ENCODE measurements around the gene BLVRB. TPM values are rescaled to one million over a fixed set of nuclear protein-coding genes. Genes with fewer than 3 reads are reported as not detected.

Gene BLVRB
- total and polyA plus RNA-seq, 2 of the 8 experiments (the other 6 are each of a cell fraction or from before 2014, with no cell fraction given): 28.7 to 182 TPM

DNA sequence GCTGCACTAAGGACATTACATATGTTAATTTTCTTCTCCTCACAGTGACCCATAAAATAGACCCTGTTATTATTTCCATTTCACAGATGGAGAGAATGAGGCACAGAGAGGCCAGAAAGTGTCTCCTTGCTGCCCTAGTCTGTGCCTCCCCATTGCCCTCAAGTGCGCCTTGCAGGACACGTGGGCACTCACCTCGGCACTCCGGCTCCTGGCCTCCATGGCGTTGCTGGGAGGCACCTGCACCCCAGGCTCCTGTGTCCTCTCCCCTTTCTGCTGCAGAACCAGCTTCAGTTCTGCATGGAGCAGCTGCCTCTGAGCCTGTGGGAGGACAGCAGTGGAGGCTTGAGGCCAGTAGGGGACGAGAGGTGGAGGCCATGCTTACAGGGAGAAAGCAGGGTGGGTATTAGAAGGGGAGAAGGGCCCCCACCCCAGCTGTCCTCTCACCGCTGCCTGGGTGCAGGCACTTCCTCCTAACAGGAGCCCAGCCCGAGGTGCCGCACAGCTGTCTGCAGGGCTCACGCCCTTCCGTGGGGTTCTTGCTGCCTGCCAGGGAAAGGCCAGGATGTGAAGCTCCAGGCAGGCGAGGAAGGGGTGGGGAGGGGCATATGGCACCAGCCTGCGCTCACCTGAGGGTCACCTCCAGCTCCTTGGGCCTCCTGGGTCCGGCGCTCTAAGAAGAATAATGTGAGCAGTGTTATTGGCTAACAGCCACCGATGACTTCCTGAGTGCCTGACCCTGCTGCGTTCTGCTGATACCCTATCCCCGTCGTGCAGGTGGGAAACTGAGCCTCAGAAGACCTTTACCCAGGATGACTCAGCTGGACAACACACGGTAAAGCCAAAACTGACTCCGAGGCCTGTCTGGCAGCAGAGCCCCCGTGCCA lies 57.6 kb downstream of the BLVRB start:
- H2BK5ac ChIP-seq (ENCODE audit: low read depth, low read length): peak overlapping the region; percentile 21; the same call in 1 of the 2 replicates
- H3K9me3 ChIP-seq (ENCODE audit: insufficient read depth in 2 of 2, low read depth in 1 of 2, low read length in 1 of 2): no peaks in the 10 kb centered on the region
- H4K5ac ChIP-seq (ENCODE audit: insufficient read length, low read depth, low read length): no peak overlapping the region
- no peak overlapping the region for H4K91ac ChIP-seq (replicated peaks; ENCODE audit: insufficient read length, low read length)
- no peak overlapping the region for H3K14ac ChIP-seq (ENCODE audit: insufficient read length)
- no peak overlapping the region for H3K4me3 ChIP-seq (ENCODE audit: extremely low read depth in 1 of 4, insufficient read depth in 2 of 4, low read depth in 3 of 4, low read length in 4 of 4)
- DNase-seq (ENCODE audit: low read depth in 1 of 2, low spot score in 2 of 2) (no peak), FAIRE-seq (no peak)
- H3K27ac ChIP-seq (ENCODE audit: low read depth, low read length): 0 out of 2 replicates have a peak overlapping the region, but pooled peaks have one; percentile 19
- no peaks in the 10 kb centered on the region for H3K36me3 ChIP-seq (ENCODE audit: control insufficient read depth in 2 of 4, insufficient read depth in 4 of 4, low read length in 3 of 4)
- CTCF ChIA-PET (ENCODE audit: partially characterized antibody): interaction anchor here (0.6 to 5.1 kb wide), 5 partner anchors 12 to 755 kb away, joined by 3 to 41 read pairs (median 5); no protein-coding TSS in a partner anchor
- no peak overlapping the region for H2BK12ac ChIP-seq (ENCODE audit: low read depth, low read length)
- peaks cover 7% of the 10 kb centered on the region; the same call in 1 of the 2 replicates for H3K23me2 ChIP-seq (ENCODE audit: low read depth, low read length)
- no peak overlapping the region for H3K4ac ChIP-seq (replicated peaks; ENCODE audit: insufficient read length, low read depth, low read length)
- no peak overlapping the region for H3K23ac ChIP-seq (ENCODE audit: insufficient read length)
- no peaks in the 10 kb centered on the region for H3K79me2 ChIP-seq (ENCODE audit: control insufficient read depth in 1 of 2, insufficient read depth in 2 of 2, low read length in 2 of 2)
- H2BK20ac ChIP-seq (ENCODE audit: low read length): 0 out of 2 replicates have a peak overlapping the region, but pooled peaks have one; percentile 80
- no peak overlapping the region for H2BK120ac ChIP-seq (replicated peaks; ENCODE audit: low read depth, low read length)
- H3K4me2 ChIP-seq (ENCODE audit: insufficient read depth in 1 of 2, low read depth in 2 of 2, low read length in 2 of 2): no peak overlapping the region
- no peak overlapping the region for H2AK5ac ChIP-seq (ENCODE audit: low read depth, low read length)
- 87% methylated on average over 22 of the region's 22 CpGs; no CpG with 5 or more reads in 1 of the 2 experiments for WGBS, 2 experiments (ENCODE audit: extremely low coverage in 1 of 2, insufficient coverage in 1 of 2, insufficient read length in 1 of 2, insufficient replicate concordance in 2 of 2, low coverage in 1 of 2, low lambda C conversion rate in 2 of 2, missing lambda C conversion rate in 1 of 2)
- no peak overlapping the region; the same call in 1 of the 2 replicates for H3K18ac ChIP-seq (ENCODE audit: extremely low read depth, low read length)
- no peak overlapping the region; the same call in 1 of the 2 replicates for H4K8ac ChIP-seq (ENCODE audit: extremely low read depth, insufficient read depth, low read length)
- H3K56ac ChIP-seq (replicated peaks; ENCODE audit: insufficient read length, low read depth, low read length): no peak overlapping the region
- no peak overlapping the region for H3K9ac ChIP-seq (replicated peaks in 1 of 4; ENCODE audit: extremely low read depth in 1 of 4, low read depth in 3 of 4, low read length in 3 of 4)
- H3K27me3 ChIP-seq (replicated peaks in 1 of 4; ENCODE audit: control insufficient read depth in 3 of 4, extremely low read depth in 1 of 4, insufficient read depth in 3 of 4, low read length in 3 of 4): no peaks in the 10 kb centered on the region
- H3K79me1 ChIP-seq (ENCODE audit: low read depth, low read length): no peaks in the 10 kb centered on the region
- peaks cover 5 to 13% (median 8%) of the 10 kb centered on the region in 4 experiments; a peak in 6 of 7 replicates for H3K4me1 ChIP-seq (replicated peaks in 1 of 4; ENCODE audit: control insufficient read depth in 3 of 4, insufficient read depth in 4 of 4, low read length in 3 of 4)
- TF ChIP-seq YY1 (IDR thresholded peaks at IDR 0.05; ENCODE audit: low read depth, low read length): no peak
- TF ChIP-seq SP2 (IDR thresholded peaks at IDR 0.05; ENCODE audit: low read length): no peak
- TF ChIP-seq TBP (IDR thresholded peaks at IDR 0.05; ENCODE audit: low read depth, low read length): no peak
- TF ChIP-seq KDM5A (IDR thresholded peaks at IDR 0.05; ENCODE audit: low read length): no peak
- no peak for TF ChIP-seq TEAD4 (IDR thresholded peaks at IDR 0.05; ENCODE audit: low read depth, low read length)
- no peak for TF ChIP-seq JUND (IDR thresholded peaks at IDR 0.05; ENCODE audit: low read length)
- TF ChIP-seq NRF1 (IDR thresholded peaks at IDR 0.05; ENCODE audit: low read depth, low read length): no peak
- no peak for TF ChIP-seq RBBP5 (IDR thresholded peaks at IDR 0.05; ENCODE audit: borderline replicate concordance, low read depth, low read length)
- no peak for TF ChIP-seq EZH2 (IDR thresholded peaks at IDR 0.05; ENCODE audit: low read depth, low read length, severe bottlenecking)
- TF ChIP-seq ASH2L (IDR thresholded peaks at IDR 0.05; ENCODE audit: low read length): no peak
- no peak for TF ChIP-seq POLR2A (IDR thresholded peaks at IDR 0.05; ENCODE audit: control extremely low read depth in 1 of 2, low read depth in 2 of 2, low read length in 2 of 2)
- TF ChIP-seq SAP30 (IDR thresholded peaks at IDR 0.05; ENCODE audit: insufficient read depth, insufficient replicate concordance, low read length): no peak
- TF ChIP-seq CREB1 (IDR thresholded peaks at IDR 0.05): no peak
- no peaks in the 10 kb centered on the region for H4K20me1 ChIP-seq (replicated peaks in 1 of 2; ENCODE audit: control insufficient read depth in 1 of 2, insufficient read depth in 2 of 2, low read length in 2 of 2)
- POLR2A ChIA-PET (ENCODE audit: partially characterized antibody): interaction anchor here (0.9 to 6.4 kb wide), 6 partner anchors 10 to 52 kb away, joined by 3 to 27 read pairs (median 10); partner anchors contain the start of genes SERTAD1 and SERTAD3
- no peak overlapping the region for H2AFZ ChIP-seq (ENCODE audit: low read length)
- peak overlapping the region; percentile 92; the same call in 1 of the 2 replicates for H2BK15ac ChIP-seq (ENCODE audit: low read length)

Data from H1 (cell line).